Measurements from ENCODE around the gene IREB2. TPM values are rescaled to one million over a fixed set of nuclear protein-coding genes. Genes with fewer than 3 reads are reported as not detected.
"Not testable (repeated sequence)": the region's sequence is repeated elsewhere in the genome, so short reads cannot be mapped to it uniquely, and the experiment has no call there.

Gene IREB2
- total RNA-seq, 1 donor from 2014 or later: 84.9 TPM

- no peak overlapping the region for H3K27ac Mint-ChIP-seq
- no peak for DNase-seq (ENCODE audit: low spot score in 2 of 2, unreplicated experiment in 2 of 2)
- peaks cover 8% of the 10 kb centered on the region for H3K4me1 Mint-ChIP-seq
- no peaks in the 10 kb centered on the region for H3K36me3 Mint-ChIP-seq
- H3K4me3 Mint-ChIP-seq: no peak overlapping the region
- TF ChIP-seq CTCF (IDR thresholded peaks at IDR 0.05; ENCODE audit: unreplicated experiment): no peak
- H3K27me3 Mint-ChIP-seq (ENCODE audit: low read depth): peaks cover 3% of the 10 kb centered on the region
- H3K9me3 Mint-ChIP-seq: no peaks in the 10 kb centered on the region
Measured at GRCh38 chr15:78402061-78402610, 35.9 kb upstream of the IREB2 start.

GRCh38 chr15:78404125-78404524, 33.9 kb upstream of the IREB2 start:
- no peaks in the 10 kb centered on the region for H3K36me3 Mint-ChIP-seq
- no peak overlapping the region for H3K4me3 Mint-ChIP-seq
- peaks cover 13% of the 10 kb centered on the region for H3K4me1 Mint-ChIP-seq
- TF ChIP-seq CTCF (IDR thresholded peaks at IDR 0.05; ENCODE audit: unreplicated experiment): no peak
- peaks cover 3% of the 10 kb centered on the region for H3K27me3 Mint-ChIP-seq (ENCODE audit: low read depth)
- no peak for DNase-seq (ENCODE audit: low spot score in 2 of 2, unreplicated experiment in 2 of 2)
- no peak overlapping the region for H3K27ac Mint-ChIP-seq
- H3K9me3 Mint-ChIP-seq: no peaks in the 10 kb centered on the region

GRCh38 chr15:78404796-78405195, 33.2 kb upstream of the IREB2 start:
- peaks cover 11% of the 10 kb centered on the region for H3K4me1 Mint-ChIP-seq
- not testable (repeated sequence) for H3K4me3 Mint-ChIP-seq; H3K36me3 Mint-ChIP-seq; H3K27ac Mint-ChIP-seq; H3K27me3 Mint-ChIP-seq (ENCODE audit: low read depth); H3K9me3 Mint-ChIP-seq; DNase-seq (ENCODE audit: low spot score in 2 of 2, unreplicated experiment in 2 of 2)

GRCh38 chr15:78405336-78405924, 32.6 kb upstream of the IREB2 start:
- Mint-ChIP-seq H3K27ac (no peak overlapping the region), H3K27me3 (ENCODE audit: low read depth) (peaks cover 3% of the 10 kb centered on the region), H3K36me3 (no peaks in the 10 kb centered on the region), H3K9me3 (no peaks in the 10 kb centered on the region), H3K4me3 (no peak overlapping the region), H3K4me1 (peaks cover 11% of the 10 kb centered on the region)
- no peak for DNase-seq (ENCODE audit: low spot score in 2 of 2, unreplicated experiment in 2 of 2)
- no peak for TF ChIP-seq CTCF (IDR thresholded peaks at IDR 0.05; ENCODE audit: unreplicated experiment)

- Mint-ChIP-seq H3K9me3 (no peaks in the 10 kb centered on the region), H3K27ac (no peak overlapping the region), H3K4me3 (no peak overlapping the region), H3K4me1 (peaks cover 13% of the 10 kb centered on the region), H3K27me3 (ENCODE audit: low read depth) (peaks cover 3% of the 10 kb centered on the region), H3K36me3 (no peaks in the 10 kb centered on the region)
- no peak for TF ChIP-seq CTCF (IDR thresholded peaks at IDR 0.05; ENCODE audit: unreplicated experiment)
- DNase-seq (ENCODE audit: low spot score in 2 of 2, unreplicated experiment in 2 of 2): no peak
Measured at GRCh38 chr15:78406016-78406585, 31.9 kb upstream of the IREB2 start.

GRCh38 chr15:78407608-78408354, 30.2 kb upstream of the IREB2 start:
- peaks cover 20% of the 10 kb centered on the region for H3K4me1 Mint-ChIP-seq
- no peak for DNase-seq (ENCODE audit: low spot score in 2 of 2, unreplicated experiment in 2 of 2)
- no peaks in the 10 kb centered on the region for H3K27me3 Mint-ChIP-seq (ENCODE audit: low read depth)
- H3K9me3 Mint-ChIP-seq: no peaks in the 10 kb centered on the region
- H3K4me3 Mint-ChIP-seq: no peak overlapping the region
- no peak for TF ChIP-seq CTCF (IDR thresholded peaks at IDR 0.05; ENCODE audit: unreplicated experiment)
- no peak overlapping the region for H3K27ac Mint-ChIP-seq
- no peaks in the 10 kb centered on the region for H3K36me3 Mint-ChIP-seq

All from mesothelial cell of epicardium (in vitro differentiated cells).